Panc1 (cell line): ENCODE results near the gene CAPN3. TPM values are rescaled to one million over a fixed set of nuclear protein-coding genes. Genes with fewer than 3 reads are reported as not detected.

Experiments
- ATAC-seq: fragments of 200-7000 bp; cut with Tn5 transposase; 2 replicates; pipeline ENCODE4 v1.9.1; 2020; ENCODE audit warnings: mild to moderate bottlenecking, moderate library complexity
- BruUV-seq: library from RNA; stranded (reverse); fragments of 400-500 nt; replicated peaks from 2 replicates; lab custom pipeline; 2021; lab: Mats Ljungman, UMichigan
- CTCF ChIA-PET: fragments of 300-600 bp; sonication (Branson Sonifier 250); formaldehyde crosslinking; loops from one replicate; lab custom pipeline; 2022; ENCODE audit warnings: antibody characterized with exemption; lab: Charles Lee
- POLR2A ChIA-PET: fragments of 300-600 bp; sonication (Branson Sonifier 250); formaldehyde crosslinking; loops from one replicate; lab custom pipeline; 2022; ENCODE audit warnings: antibody characterized with exemption; lab: Charles Lee
- DNase-seq: peaks from one replicate; pipeline ENCODE4 v3.0.0-alpha.2; 2010; ENCODE audit warnings: low read depth, low spot score
- H3K27ac ChIP-seq: 2 replicates; pipeline ENCODE4 v1.5.1; 2011; ENCODE audit warnings: mild to moderate bottlenecking, low read length, inconsistent platforms
- H3K27me3 ChIP-seq: fragments of 200-500 bp; sonication (Bioruptor generic); 2 replicates; pipeline ENCODE4 v1.6.0; 2014; ENCODE audit warnings: low read length, inconsistent platforms; ENCODE audit not compliant: control insufficient read depth, insufficient read depth
- H3K36me3 ChIP-seq: fragments of 200-500 bp; sonication (Bioruptor generic); 2 replicates; pipeline ENCODE4 v1.5.1; 2014; ENCODE audit warnings: inconsistent platforms, mild to moderate bottlenecking, low read length, moderate library complexity; ENCODE audit not compliant: control insufficient read depth, insufficient read depth
- H3K4me1 ChIP-seq: 2 replicates; pipeline ENCODE4 v1.5.1; 2011; ENCODE audit warnings: inconsistent platforms, mild to moderate bottlenecking, low read length, moderate library complexity; ENCODE audit not compliant: control insufficient read depth, insufficient read depth
- H3K4me3 ChIP-seq, 2 experiments: 2 replicates each; pipeline ENCODE4 v1.5.1; 2011 to 2012; ENCODE audit warnings: low read depth in 2 of 2, low read length in 2 of 2, mild to moderate bottlenecking in 2 of 2, inconsistent platforms in 1 of 2, moderate library complexity in 1 of 2
- H3K9me3 ChIP-seq: fragments of 200-500 bp; sonication (Bioruptor generic); 2 replicates; pipeline ENCODE4 v1.5.1; 2014; ENCODE audit warnings: low read depth, mild to moderate bottlenecking, inconsistent platforms, low read length, moderate library complexity; ENCODE audit not compliant: control insufficient read depth, insufficient read depth
- POLR2AphosphoS5 ChIP-seq: IDR thresholded peaks from 2 replicates; pipeline ENCODE4 v1.6.1; 2012; ENCODE audit warnings: mild to moderate bottlenecking, low read depth, low read length, moderate library complexity
- TCF7L2 ChIP-seq: IDR thresholded peaks from 2 replicates; pipeline ENCODE4 v1.6.1; 2011; ENCODE audit warnings: mild to moderate bottlenecking, low read depth, low read length, inconsistent platforms
- in situ Hi-C: cut with HindIII; loops from 2 replicates; pipeline ENCODE4 v1.10.0; 2016; ENCODE audit warnings: low sequenced_read_pairs, low pct_unique_long_range_greater_than_20kb
- intact Hi-C: fragments of 100-400 bp; cut with micrococcal nuclease; formaldehyde crosslinking; loops from one replicate; pipeline ENCODE4 v1.10.0; 2022; ENCODE audit not compliant: unreplicated experiment
- total RNA-seq: library from RNA; stranded (reverse); gene quantifications from one replicate; pipeline ENCODE4 v1.2.1, GENCODE V29; 2021; ENCODE audit not compliant: unreplicated experiment
- TF ChIP-seq, protein P1 (sequence below): fragments of 450-650 bp; IDR thresholded peaks from 2 replicates; pipeline ENCODE4 v1.5.1; 2017; ENCODE audit warnings: mild to moderate bottlenecking
- TF ChIP-seq, protein P2 (sequence below), 2 experiments: IDR thresholded peaks; 2 replicates each; pipeline ENCODE4 v1.6.1; 2011 to 2012; ENCODE audit warnings: low read depth in 2 of 2, control low read depth in 1 of 2, low read length in 1 of 2, mild to moderate bottlenecking in 1 of 2, moderate library complexity in 1 of 2; ENCODE audit not compliant: insufficient read depth in 1 of 2

The CAPN3 gene
- total RNA-seq, 1 experiment from 2014 or later = 0.31 TPM

DNA sequence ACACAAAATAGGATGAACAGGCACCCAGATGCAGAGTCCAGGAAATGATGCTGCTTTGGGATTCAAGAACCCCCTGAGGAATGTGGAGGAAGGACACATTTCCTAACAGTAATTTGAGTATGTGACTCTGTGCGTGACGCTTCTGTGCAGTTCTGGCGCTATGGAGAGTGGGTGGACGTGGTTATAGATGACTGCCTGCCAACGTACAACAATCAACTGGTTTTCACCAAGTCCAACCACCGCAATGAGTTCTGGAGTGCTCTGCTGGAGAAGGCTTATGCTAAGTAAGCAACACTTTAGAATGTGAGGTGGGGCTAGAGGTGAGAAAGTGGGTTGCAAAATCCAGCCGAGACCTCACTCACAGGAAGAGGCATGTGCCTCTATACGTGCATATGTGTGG, 28.3 kb downstream of the CAPN3 start:
- ChIA-PET CTCF (no interaction called here), POLR2A (no interaction called here)
- Histone ChIP-seq H3K4me1 (no peaks in the 10 kb centered on the region), H3K36me3 (no peaks in the 10 kb centered on the region), H3K27ac (no peak overlapping the region), H3K27me3 (no peaks in the 10 kb centered on the region), H3K9me3 (no peaks in the 10 kb centered on the region), H3K4me3 (no peak overlapping the region)
- in situ Hi-C loops (no loop called here), intact Hi-C loops (no loop called here)
- TF ChIP-seq, protein P1, sequence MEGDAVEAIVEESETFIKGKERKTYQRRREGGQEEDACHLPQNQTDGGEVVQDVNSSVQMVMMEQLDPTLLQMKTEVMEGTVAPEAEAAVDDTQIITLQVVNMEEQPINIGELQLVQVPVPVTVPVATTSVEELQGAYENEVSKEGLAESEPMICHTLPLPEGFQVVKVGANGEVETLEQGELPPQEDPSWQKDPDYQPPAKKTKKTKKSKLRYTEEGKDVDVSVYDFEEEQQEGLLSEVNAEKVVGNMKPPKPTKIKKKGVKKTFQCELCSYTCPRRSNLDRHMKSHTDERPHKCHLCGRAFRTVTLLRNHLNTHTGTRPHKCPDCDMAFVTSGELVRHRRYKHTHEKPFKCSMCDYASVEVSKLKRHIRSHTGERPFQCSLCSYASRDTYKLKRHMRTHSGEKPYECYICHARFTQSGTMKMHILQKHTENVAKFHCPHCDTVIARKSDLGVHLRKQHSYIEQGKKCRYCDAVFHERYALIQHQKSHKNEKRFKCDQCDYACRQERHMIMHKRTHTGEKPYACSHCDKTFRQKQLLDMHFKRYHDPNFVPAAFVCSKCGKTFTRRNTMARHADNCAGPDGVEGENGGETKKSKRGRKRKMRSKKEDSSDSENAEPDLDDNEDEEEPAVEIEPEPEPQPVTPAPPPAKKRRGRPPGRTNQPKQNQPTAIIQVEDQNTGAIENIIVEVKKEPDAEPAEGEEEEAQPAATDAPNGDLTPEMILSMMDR = no peak
- TF ChIP-seq POLR2AphosphoS5 = no peak
- TF ChIP-seq, protein P2, sequence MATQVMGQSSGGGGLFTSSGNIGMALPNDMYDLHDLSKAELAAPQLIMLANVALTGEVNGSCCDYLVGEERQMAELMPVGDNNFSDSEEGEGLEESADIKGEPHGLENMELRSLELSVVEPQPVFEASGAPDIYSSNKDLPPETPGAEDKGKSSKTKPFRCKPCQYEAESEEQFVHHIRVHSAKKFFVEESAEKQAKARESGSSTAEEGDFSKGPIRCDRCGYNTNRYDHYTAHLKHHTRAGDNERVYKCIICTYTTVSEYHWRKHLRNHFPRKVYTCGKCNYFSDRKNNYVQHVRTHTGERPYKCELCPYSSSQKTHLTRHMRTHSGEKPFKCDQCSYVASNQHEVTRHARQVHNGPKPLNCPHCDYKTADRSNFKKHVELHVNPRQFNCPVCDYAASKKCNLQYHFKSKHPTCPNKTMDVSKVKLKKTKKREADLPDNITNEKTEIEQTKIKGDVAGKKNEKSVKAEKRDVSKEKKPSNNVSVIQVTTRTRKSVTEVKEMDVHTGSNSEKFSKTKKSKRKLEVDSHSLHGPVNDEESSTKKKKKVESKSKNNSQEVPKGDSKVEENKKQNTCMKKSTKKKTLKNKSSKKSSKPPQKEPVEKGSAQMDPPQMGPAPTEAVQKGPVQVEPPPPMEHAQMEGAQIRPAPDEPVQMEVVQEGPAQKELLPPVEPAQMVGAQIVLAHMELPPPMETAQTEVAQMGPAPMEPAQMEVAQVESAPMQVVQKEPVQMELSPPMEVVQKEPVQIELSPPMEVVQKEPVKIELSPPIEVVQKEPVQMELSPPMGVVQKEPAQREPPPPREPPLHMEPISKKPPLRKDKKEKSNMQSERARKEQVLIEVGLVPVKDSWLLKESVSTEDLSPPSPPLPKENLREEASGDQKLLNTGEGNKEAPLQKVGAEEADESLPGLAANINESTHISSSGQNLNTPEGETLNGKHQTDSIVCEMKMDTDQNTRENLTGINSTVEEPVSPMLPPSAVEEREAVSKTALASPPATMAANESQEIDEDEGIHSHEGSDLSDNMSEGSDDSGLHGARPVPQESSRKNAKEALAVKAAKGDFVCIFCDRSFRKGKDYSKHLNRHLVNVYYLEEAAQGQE (IDR thresholded peaks at IDR 0.05; ENCODE audit: insufficient read depth in 1 of 2, low read depth in 2 of 2, low read length in 1 of 2) = no peak
- no peak for TF ChIP-seq TCF7L2
- no TSS peak for BruUV-seq
- no peak for ATAC-seq
- no peak for DNase-seq

DNA sequence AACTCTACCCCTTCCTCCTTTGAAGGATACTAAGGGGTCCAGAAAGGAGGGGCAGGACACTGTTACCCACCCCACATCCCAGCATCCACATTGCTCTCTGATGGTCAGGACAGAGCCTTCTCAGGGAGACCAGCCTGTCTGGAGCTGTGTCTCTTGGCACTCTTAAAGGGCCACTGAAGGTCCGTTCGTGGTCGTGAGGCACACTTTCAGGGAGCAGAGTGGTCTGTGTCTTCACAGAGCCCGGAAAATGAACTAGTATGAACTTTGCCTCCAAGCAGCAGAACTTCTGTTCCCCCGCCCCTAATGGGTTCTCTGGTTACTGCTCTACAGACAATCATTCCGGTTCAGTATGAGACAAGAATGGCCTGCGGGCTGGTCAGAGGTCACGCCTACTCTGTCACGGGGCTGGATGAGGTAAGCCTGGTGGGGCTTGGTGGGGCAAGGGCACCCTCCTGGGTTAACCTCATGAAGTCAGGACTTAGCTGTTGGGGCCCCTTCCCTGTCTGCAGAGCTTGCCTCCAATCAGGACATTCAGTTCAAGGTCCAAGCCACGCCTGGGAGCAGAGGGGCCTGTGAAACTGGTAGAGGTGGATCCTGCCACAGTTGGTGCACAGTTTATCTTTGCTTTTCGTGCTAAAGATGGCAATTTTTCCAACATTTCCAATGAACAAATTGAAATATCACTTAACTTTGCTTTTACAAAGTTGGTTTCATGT, 33.2 kb downstream of the CAPN3 start:
- H3K36me3 ChIP-seq = no peaks in the 10 kb centered on the region
- ChIA-PET POLR2A (no interaction called here), CTCF (no interaction called here)
- H3K9me3 ChIP-seq = no peaks in the 10 kb centered on the region
- no peak for ATAC-seq
- no peaks in the 10 kb centered on the region for H3K4me1 ChIP-seq
- H3K4me3 ChIP-seq = no peak overlapping the region
- intact Hi-C loops (no loop called here), in situ Hi-C loops (no loop called here)
- BruUV-seq = no TSS peak
- DNase-seq = no peak
- H3K27ac ChIP-seq = no peak overlapping the region
- no peak for TF ChIP-seq POLR2AphosphoS5
- TF ChIP-seq, protein P1 = no peak
- no peaks in the 10 kb centered on the region for H3K27me3 ChIP-seq
